ENCODE data around the gene CDH23.

CDH23 gene

GRCh38 chr10:71710519-71710918 is 313.8 kb downstream of the CDH23 start:
- FAIRE-seq: no peak
- DNase-seq (ENCODE audit: insufficient read length, low spot score): no peak

- DNase-seq (ENCODE audit: insufficient read length, low spot score) (no peak), FAIRE-seq (no peak)
These were observed 314.4 kb downstream of the CDH23 start for GRCh38 chr10:71711052-71711623.

- FAIRE-seq: no peak
- no peak for DNase-seq (ENCODE audit: insufficient read length, low spot score)
These were observed 315.4 kb downstream of the CDH23 start for GRCh38 chr10:71712170-71712569.

- FAIRE-seq: no peak
These were observed 315.9 kb downstream of the CDH23 start for GRCh38 chr10:71712572-71713134.

GRCh38 chr10:71713135-71714030 is 316.7 kb downstream of the CDH23 start:
- FAIRE-seq: no peak
- no peak for DNase-seq (ENCODE audit: insufficient read length, low spot score)

More at GRCh38 chr10:71712572-71713134, 315.9 kb downstream of the CDH23 start:
- DNase-seq (ENCODE audit: insufficient read length, low spot score): no peak

GRCh38 chr10:71714031-71714410 is 317.3 kb downstream of the CDH23 start:
- no peak for DNase-seq (ENCODE audit: insufficient read length, low spot score)
- no peak for FAIRE-seq

GRCh38 chr10:71714592-71714991 is 317.9 kb downstream of the CDH23 start:
- DNase-seq (ENCODE audit: insufficient read length, low spot score) (no peak), FAIRE-seq (no peak)

GRCh38 chr10:71715026-71715425 is 318.3 kb downstream of the CDH23 start:
- FAIRE-seq: no peak
- no peak for DNase-seq (ENCODE audit: insufficient read length, low spot score)

- FAIRE-seq (no peak), DNase-seq (ENCODE audit: insufficient read length, low spot score) (no peak)
These were observed 319.1 kb downstream of the CDH23 start for GRCh38 chr10:71715860-71716259.

- no peak for FAIRE-seq
- no peak for DNase-seq (ENCODE audit: insufficient read length, low spot score)
These were observed 319.7 kb downstream of the CDH23 start for GRCh38 chr10:71716426-71716825.

GRCh38 chr10:71717056-71717455 is 320.3 kb downstream of the CDH23 start:
- FAIRE-seq: no peak

GRCh38 chr10:71717551-71717951 is 320.8 kb downstream of the CDH23 start:
- no peak for DNase-seq (ENCODE audit: insufficient read length, low spot score)
- FAIRE-seq: no peak

More at GRCh38 chr10:71717056-71717455, 320.3 kb downstream of the CDH23 start:
- DNase-seq (ENCODE audit: insufficient read length, low spot score): no peak

- DNase-seq (ENCODE audit: insufficient read length, low spot score) (no peak), FAIRE-seq (no peak)
These were observed 321.5 kb downstream of the CDH23 start for GRCh38 chr10:71718165-71718698.

GRCh38 chr10:71719042-71719441 is 322.3 kb downstream of the CDH23 start:
- no peak for DNase-seq (ENCODE audit: insufficient read length, low spot score)
- no peak for FAIRE-seq

GRCh38 chr10:71719464-71720201 is 322.9 kb downstream of the CDH23 start, which contains the start of gene C10orf105:
Gene C10orf105 (minus strand): TSS chr10:71719778. CDS start chr10:71716337, 3,441 bp downstream.
- FAIRE-seq: no peak
- DNase-seq (ENCODE audit: insufficient read length, low spot score): no peak

- no peak for DNase-seq (ENCODE audit: insufficient read length, low spot score)
- FAIRE-seq: no peak
These were observed 323.6 kb downstream of the CDH23 start for GRCh38 chr10:71720288-71720687.

- DNase-seq (ENCODE audit: insufficient read length, low spot score): no peak
These were observed 324.6 kb downstream of the CDH23 start for GRCh38 chr10:71721313-71721712.

GRCh38 chr10:71722849-71723248 is 326.1 kb downstream of the CDH23 start:
- FAIRE-seq: no peak
- no peak for DNase-seq (ENCODE audit: insufficient read length, low spot score)

More at GRCh38 chr10:71721313-71721712, 324.6 kb downstream of the CDH23 start:
- FAIRE-seq: no peak

GRCh38 chr10:71723311-71723710 is 326.6 kb downstream of the CDH23 start:
- no peak for DNase-seq (ENCODE audit: insufficient read length, low spot score)
- no peak for FAIRE-seq

- DNase-seq (ENCODE audit: insufficient read length, low spot score) (no peak), FAIRE-seq (no peak)
These were observed 327.8 kb downstream of the CDH23 start for GRCh38 chr10:71724539-71724938.

GRCh38 chr10:71725249-71725648 is 328.5 kb downstream of the CDH23 start:
- no peak for FAIRE-seq
- no peak for DNase-seq (ENCODE audit: insufficient read length, low spot score)
